B cell (primary cell): ENCODE measurements around the gene ARMC12. TPM values are rescaled to one million over a fixed set of nuclear protein-coding genes. Genes with fewer than 3 reads are reported as not detected.

Experiments used
- ATAC-seq: fragments of 200-7000 bp; cut with Tn5 transposase; one replicate; pipeline ENCODE4 v1.10.0; 2021; ENCODE audit warnings: low read depth, mild to moderate bottlenecking, moderate number of reproducible peaks, moderate library complexity
- CTCF ChIA-PET: fragments of 350-600 bp; sonication (Branson Sonifier 250); formaldehyde crosslinking; loops from one replicate; lab custom pipeline; 2021; ENCODE audit warnings: antibody characterized with exemption, inconsistent platforms; lab: Charles Lee
- POLR2A ChIA-PET: fragments of 350-600 bp; sonication (Branson Sonifier 250); formaldehyde crosslinking; loops from one replicate; lab custom pipeline; 2021; ENCODE audit warnings: antibody characterized with exemption; lab: Charles Lee
- DNase-seq: peaks from one replicate; pipeline ENCODE4 v3.0.0; 2013
- H2AFZ ChIP-seq: 2 replicates; pipeline ENCODE4 v1.6.1; 2012; ENCODE audit warnings: mild to moderate bottlenecking, low read depth, low read length; ENCODE audit not compliant: insufficient read depth, poor library complexity, severe bottlenecking
- H3K27ac ChIP-seq, 2 donors: 1 replicate in 1 of 2; 2 replicates in 1 of 2; pipeline ENCODE4 v1.5.1; 2012 to 2013; ENCODE audit warnings: low read length in 2 of 2, mild to moderate bottlenecking in 2 of 2, moderate library complexity in 1 of 2
- H3K27me3 ChIP-seq, 4 experiments: fragments of 200-600 bp in 1 of 4; sonication (generic) in 1 of 4; replicated peaks in 1 of 4; 1 replicate in 2 of 4; 2 replicates in 2 of 4; pipeline versions ENCODE4 v1.6.1 to v1.7.0; 2013 to 2016; ENCODE audit warnings: low read length in 3 of 4, mild to moderate bottlenecking in 2 of 4, mixed read lengths in 1 of 4, moderate library complexity in 1 of 4; ENCODE audit not compliant: insufficient read depth in 4 of 4, control insufficient read depth in 3 of 4; ENCODE audit errors: control extremely low read depth in 1 of 4
- H3K36me3 ChIP-seq, 2 experiments: replicated peaks in 1 of 2; 1 replicate in 1 of 2; 2 replicates in 1 of 2; pipeline versions ENCODE4 v1.6.1 to v1.7.1; 2013; ENCODE audit warnings: low read length in 1 of 2; ENCODE audit not compliant: insufficient read depth in 2 of 2, control insufficient read depth in 1 of 2; ENCODE audit errors: control extremely low read depth in 1 of 2, extremely low read depth in 1 of 2
- H3K4me1 ChIP-seq, 2 donors: fragments of 200-600 bp in 1 of 2; sonication (generic) in 1 of 2; 1 replicate in 1 of 2; 2 replicates in 1 of 2; pipeline versions ENCODE4 v1.5.1 to v1.6.1; 2013 to 2017; ENCODE audit warnings: low read length in 2 of 2; ENCODE audit not compliant: control insufficient read depth in 2 of 2, insufficient read depth in 2 of 2
- H3K4me2 ChIP-seq: replicated peaks from 2 replicates; pipeline ENCODE3; 2012; ENCODE audit warnings: mild to moderate bottlenecking, low read depth, low read length; ENCODE audit not compliant: poor library complexity, severe bottlenecking
- H3K4me3 ChIP-seq, 5 experiments: fragments of 200-600 bp in 1 of 5; sonication (generic) in 1 of 5; 1 replicate in 3 of 5; 2 replicates in 2 of 5; pipeline versions ENCODE4 v1.5.1 to v1.7.0; 2011 to 2016; ENCODE audit warnings: low read length in 4 of 5, mild to moderate bottlenecking in 4 of 5, low read depth in 2 of 5, control low read depth in 1 of 5, moderate library complexity in 1 of 5; ENCODE audit not compliant: insufficient read depth in 1 of 5; ENCODE audit errors: control extremely low read depth in 1 of 5, extremely low read depth in 1 of 5
- H3K79me2 ChIP-seq: fragments of 200-600 bp; sonication (generic); one replicate; pipeline ENCODE4 v1.6.0; 2016; ENCODE audit warnings: low read length; ENCODE audit not compliant: control insufficient read depth, insufficient read depth
- H3K9ac ChIP-seq: fragments of 200-600 bp; sonication (generic); 2 replicates; pipeline ENCODE4 v1.6.1; 2017; ENCODE audit warnings: mild to moderate bottlenecking, low read length, moderate library complexity
- H3K9me3 ChIP-seq, 3 donors: one replicate each; pipeline versions ENCODE4 v1.6.1 to v1.7.1; 2013; ENCODE audit warnings: low read length in 2 of 3; ENCODE audit not compliant: control insufficient read depth in 2 of 3, insufficient read depth in 1 of 3; ENCODE audit errors: control extremely low read depth in 1 of 3
- H4K20me1 ChIP-seq: 2 replicates; pipeline ENCODE4 v1.6.0; 2012; ENCODE audit warnings: mild to moderate bottlenecking, low read length; ENCODE audit not compliant: insufficient read depth, control insufficient read depth, poor library complexity, severe bottlenecking
- H3K27ac Mint-ChIP-seq: one replicate; pipeline ENCODE4 v1.8.0; 2021; ENCODE audit warnings: mixed read lengths
- H3K27me3 Mint-ChIP-seq: one replicate; pipeline ENCODE4 v1.8.0; 2021; ENCODE audit warnings: mixed read lengths
- H3K4me1 Mint-ChIP-seq: one replicate; pipeline ENCODE4 v1.8.0; 2021; ENCODE audit warnings: mixed read lengths
- H3K4me3 Mint-ChIP-seq: one replicate; pipeline ENCODE4 v1.8.0; 2021; ENCODE audit warnings: mixed read lengths
- H3K9me3 Mint-ChIP-seq: one replicate; pipeline ENCODE4 v1.8.0; 2022; ENCODE audit warnings: mixed read lengths; ENCODE audit not compliant: insufficient read depth
- CTCF ChIP-seq: fragments of 200-600 bp; IDR thresholded peaks from one replicate; pipeline ENCODE4 v1.8.0; 2022; ENCODE audit warnings: antibody characterized with exemption, mild to moderate bottlenecking
- EZH2 ChIP-seq: IDR thresholded peaks from 2 replicates; pipeline ENCODE4 v1.6.1; 2012; ENCODE audit warnings: borderline replicate concordance, low read depth, mild to moderate bottlenecking, moderate library complexity, low read length; ENCODE audit not compliant: insufficient read depth, poor library complexity, severe bottlenecking
- WGBS: methylation state at CpG from one replicate; pipeline ENCODE4 v1.1.5; 2013; ENCODE audit warnings: missing lambda C conversion rate; ENCODE audit not compliant: insufficient coverage; 5-methylcytosine and 5-hydroxymethylcytosine counted together
- intact Hi-C: fragments of 100-400 bp; cut with micrococcal nuclease; formaldehyde crosslinking; loops from one replicate; pipeline ENCODE4 v1.10.0; 2022
- polyA plus RNA-seq: library from polyadenylated mRNA; depleted of rRNA; stranded (reverse); fragments of >200 nt; gene quantifications from 2 replicates; pipeline ENCODE4 v1.2.3, GENCODE V29; 2012
- total RNA-seq, 2 donors: library from RNA; stranded (reverse); fragments of 120-200 nt in 1 of 2; gene quantifications; 1 replicate in 1 of 2; 2 replicates in 1 of 2; pipeline versions ENCODE4 v1.2.3 to v1.2.4, GENCODE V29; 2013 to 2022

The ARMC12 gene
- total and polyA plus RNA-seq, 2 donors (not counting 1 experiment from before 2014, with no cell fraction given): 0.52 to 2.8 TPM

GRCh38 chr6:35708585-35708984 is 28.2 kb upstream of the ARMC12 start:
- H3K9ac ChIP-seq: no peak overlapping the region
- H2AFZ ChIP-seq: no peak overlapping the region
- no peaks in the 10 kb centered on the region for H3K4me1 ChIP-seq
- H3K27ac Mint-ChIP-seq: no peak overlapping the region
- H3K36me3 ChIP-seq: no peaks in the 10 kb centered on the region
- H3K4me1 Mint-ChIP-seq: no peaks in the 10 kb centered on the region
- DNase-seq (no peak), ATAC-seq (no peak)
- H3K79me2 ChIP-seq: no peaks in the 10 kb centered on the region
- intact Hi-C loops: no loop called here
- CTCF ChIA-PET: no interaction called here
- H3K9me3 ChIP-seq: peaks cover 0 to 3% (median 2%) of the 10 kb centered on the region in 3 donors
- no peak overlapping the region for H3K4me2 ChIP-seq
- no peaks in the 10 kb centered on the region for H4K20me1 ChIP-seq
- H3K27ac ChIP-seq: no peak overlapping the region
- H3K4me3 ChIP-seq: no peak overlapping the region
- POLR2A ChIA-PET: no interaction called here
- no peak overlapping the region for H3K4me3 Mint-ChIP-seq
- no peaks in the 10 kb centered on the region for H3K9me3 Mint-ChIP-seq
- TF ChIP-seq CTCF: no peak
- TF ChIP-seq EZH2: no peak
- H3K27me3 Mint-ChIP-seq: no peaks in the 10 kb centered on the region
- no peaks in the 10 kb centered on the region for H3K27me3 ChIP-seq

GRCh38 chr6:35710241-35710847 is 26.5 kb upstream of the ARMC12 start:
- intact Hi-C loops: no loop called here
- no peak overlapping the region for H3K27ac Mint-ChIP-seq

More at GRCh38 chr6:35710241-35710847, 26.5 kb upstream of the ARMC12 start:
- WGBS: no CpG with 5 or more reads among the region's 4 CpGs
- no peaks in the 10 kb centered on the region for H3K9me3 ChIP-seq
- no peaks in the 10 kb centered on the region for H3K4me1 ChIP-seq
- no peak overlapping the region for H3K4me3 Mint-ChIP-seq
- no peak overlapping the region for H3K4me3 ChIP-seq
- H3K27me3 ChIP-seq: no peaks in the 10 kb centered on the region
- CTCF ChIA-PET: interaction anchor here (1.1 kb wide), 1 partner anchor 125 kb away, joined by 3 read pairs; no protein-coding TSS in a partner anchor
- no peaks in the 10 kb centered on the region for H4K20me1 ChIP-seq
- no peaks in the 10 kb centered on the region for H3K4me1 Mint-ChIP-seq
- no peaks in the 10 kb centered on the region for H3K36me3 ChIP-seq
- no peak for DNase-seq
- no peak for ATAC-seq
- H3K9ac ChIP-seq: no peak overlapping the region
- no peaks in the 10 kb centered on the region for H3K9me3 Mint-ChIP-seq
- H3K27ac ChIP-seq: no peak overlapping the region
- no peak overlapping the region for H3K4me2 ChIP-seq
- H3K79me2 ChIP-seq: no peaks in the 10 kb centered on the region
- H2AFZ ChIP-seq: no peak overlapping the region
- H3K27me3 Mint-ChIP-seq: no peaks in the 10 kb centered on the region
- POLR2A ChIA-PET: interaction anchor here (0.6 kb wide), 1 partner anchor 13 kb away, joined by 4 read pairs; no protein-coding TSS in a partner anchor
- TF ChIP-seq CTCF: no peak
- no peak for TF ChIP-seq EZH2
